MG63 (cell line): ENCODE measurements around the gene ELAPOR1. TPM values are rescaled to one million over a fixed set of nuclear protein-coding genes. Genes with fewer than 3 reads are reported as not detected.

Experiments used
- DNase-seq: peaks from one replicate; pipeline ENCODE4 v3.0.0-alpha.2; 2020
- H3K27me3 ChIP-seq: fragments of 250-450 bp; sonication (Bioruptor Pico); 2 replicates; pipeline ENCODE4 v1.5.1; 2020; ENCODE audit warnings: mild to moderate bottlenecking, moderate library complexity
- H3K36me3 ChIP-seq: fragments of 250-450 bp; sonication (Bioruptor Pico); 2 replicates; pipeline ENCODE4 v1.5.1; 2020; ENCODE audit warnings: mild to moderate bottlenecking, moderate library complexity
- H3K4me3 ChIP-seq: fragments of 250-450 bp; sonication (Bioruptor Pico); 2 replicates; pipeline ENCODE4 v1.5.1; 2020; ENCODE audit warnings: mild to moderate bottlenecking, moderate library complexity
- H3K9me3 ChIP-seq: fragments of 250-450 bp; sonication (Bioruptor Pico); 2 replicates; pipeline ENCODE4 v1.5.1; 2020; ENCODE audit warnings: mild to moderate bottlenecking, moderate library complexity
- total RNA-seq: library from RNA; depleted of rRNA; stranded (reverse); fragments of >200 nt; shearing (Covaris generic); gene quantifications from 2 replicates; pipeline ENCODE4 v1.2.3, GENCODE V29; 2014; ENCODE audit warnings: low replicate concordance; rRNA removed

Gene ELAPOR1
- total RNA-seq, 1 experiment from 2014 or later = 0.20 TPM

GRCh38 chr1:109151146-109151990 is 37.5 kb downstream of the ELAPOR1 start:
- Histone ChIP-seq H3K36me3 (no peaks in the 10 kb centered on the region), H3K27me3 (no peaks in the 10 kb centered on the region), H3K4me3 (no peak overlapping the region), H3K9me3 (no peaks in the 10 kb centered on the region)
- DNase-seq = peak; percentile 80

- DNase-seq = no peak
- no peak overlapping the region for H3K4me3 ChIP-seq
- H3K36me3 ChIP-seq = no peaks in the 10 kb centered on the region
- H3K9me3 ChIP-seq = no peaks in the 10 kb centered on the region
- no peaks in the 10 kb centered on the region for H3K27me3 ChIP-seq
Observed at GRCh38 chr1:109152196-109152595, 38.3 kb downstream of the ELAPOR1 start.

GRCh38 chr1:109156916-109157385 is 43.0 kb downstream of the ELAPOR1 start:
- no peaks in the 10 kb centered on the region for H3K36me3 ChIP-seq
- no peak for DNase-seq
- H3K27me3 ChIP-seq = no peaks in the 10 kb centered on the region
- no peaks in the 10 kb centered on the region for H3K9me3 ChIP-seq
- H3K4me3 ChIP-seq = no peak overlapping the region

- Histone ChIP-seq H3K4me3 (no peak overlapping the region), H3K9me3 (no peaks in the 10 kb centered on the region), H3K27me3 (no peaks in the 10 kb centered on the region), H3K36me3 (no peaks in the 10 kb centered on the region)
- no peak for DNase-seq
Observed at GRCh38 chr1:109158433-109158832, 44.5 kb downstream of the ELAPOR1 start.

- H3K27me3 ChIP-seq = no peaks in the 10 kb centered on the region
- H3K9me3 ChIP-seq = no peaks in the 10 kb centered on the region
- no peak for DNase-seq
- H3K4me3 ChIP-seq = no peak overlapping the region
- H3K36me3 ChIP-seq = no peaks in the 10 kb centered on the region
Observed at GRCh38 chr1:109159326-109159725, 45.4 kb downstream of the ELAPOR1 start.

- Histone ChIP-seq H3K36me3 (no peaks in the 10 kb centered on the region), H3K9me3 (no peaks in the 10 kb centered on the region)
Observed at GRCh38 chr1:109160071-109160840, 46.3 kb downstream of the ELAPOR1 start.

GRCh38 chr1:109161858-109162606 is 48.1 kb downstream of the ELAPOR1 start:
- DNase-seq = peak; percentile 43
- H3K4me3 ChIP-seq = no peak overlapping the region
- no peaks in the 10 kb centered on the region for H3K27me3 ChIP-seq
- H3K9me3 ChIP-seq = no peaks in the 10 kb centered on the region
- no peaks in the 10 kb centered on the region for H3K36me3 ChIP-seq

More at GRCh38 chr1:109160071-109160840, 46.3 kb downstream of the ELAPOR1 start:
- Histone ChIP-seq H3K27me3 (no peaks in the 10 kb centered on the region), H3K4me3 (no peak overlapping the region)
- DNase-seq = no peak

GRCh38 chr1:109162626-109163025 is 48.7 kb downstream of the ELAPOR1 start:
- DNase-seq = no peak
- Histone ChIP-seq H3K4me3 (no peak overlapping the region), H3K9me3 (no peaks in the 10 kb centered on the region), H3K36me3 (no peaks in the 10 kb centered on the region), H3K27me3 (no peaks in the 10 kb centered on the region)

- no peaks in the 10 kb centered on the region for H3K27me3 ChIP-seq
- no peak overlapping the region for H3K4me3 ChIP-seq
- no peaks in the 10 kb centered on the region for H3K9me3 ChIP-seq
- no peaks in the 10 kb centered on the region for H3K36me3 ChIP-seq
- no peak for DNase-seq
Observed at GRCh38 chr1:109163551-109163950, 49.6 kb downstream of the ELAPOR1 start.

Other genes starting within 250 kb of the ELAPOR1 start
- 79.9 and 96.6 TPM in 2 replicates for gene GPSM2, start 237.1 kb upstream of the ELAPOR1 start, total RNA-seq
- 58.3 and 76.3 TPM in 2 replicates for gene CLCC1, start 150.6 kb upstream of the ELAPOR1 start, total RNA-seq
- gene WDR47, start 72.0 kb upstream of the ELAPOR1 start, total RNA-seq = 19.5 and 23.7 TPM in 2 replicates
- 37.6 and 71.7 TPM in 2 replicates for gene TAF13, start 38.1 kb upstream of the ELAPOR1 start, total RNA-seq
- gene TMEM167B, start 23.4 kb upstream of the ELAPOR1 start, total RNA-seq = 43.4 and 61.3 TPM in 2 replicates
- gene SARS1, start 99.8 kb downstream of the ELAPOR1 start, total RNA-seq = 751 and 778 TPM in 2 replicates
- gene CELSR2, start 135.4 kb downstream of the ELAPOR1 start, total RNA-seq = 0.76 and 1.2 TPM in 2 replicates
- 38.5 and 67.0 TPM in 2 replicates for gene PSRC1, start 169.0 kb downstream of the ELAPOR1 start, total RNA-seq
- not detected in 2 replicates for gene MYBPHL, start 192.9 kb downstream of the ELAPOR1 start, total RNA-seq